GM23338 (cell line): ENCODE measurements around the gene MRPS34.

Experiments used
- CREB1 ChIP-seq: fragments of 250-450 bp; sonication (Bioruptor Pico); IDR thresholded peaks from 2 replicates; pipeline ENCODE4 v1.5.0; 2020; ENCODE audit warnings: low read depth, mild to moderate bottlenecking, moderate library complexity
- CTCF ChIP-seq, 2 experiments: fragments of 200-600 bp in 1 of 2; sonication (generic) in 1 of 2; conservative IDR thresholded peaks; 2 replicates each; pipeline versions ENCODE4 v1.5.1 to v1.6.1; 2016 to 2017; ENCODE audit warnings: antibody characterized with exemption in 2 of 2, low read depth in 2 of 2, mild to moderate bottlenecking in 2 of 2, moderate library complexity in 1 of 2
- ETS1 ChIP-seq: IDR thresholded peaks from 2 replicates; pipeline ENCODE4 v1.6.1; 2016; ENCODE audit warnings: antibody characterized with exemption
- EZH2 ChIP-seq: fragments of 200-600 bp; sonication (generic); IDR thresholded peaks from one replicate; pipeline ENCODE4 v1.8.0; 2017; ENCODE audit warnings: antibody characterized with exemption, mild to moderate bottlenecking, low read depth; ENCODE audit not compliant: unreplicated experiment
- EZH2phosphoT487 ChIP-seq: fragments of 200-600 bp; sonication (generic); IDR thresholded peaks from one replicate; pipeline ENCODE4 v1.8.1; 2018; ENCODE audit warnings: antibody characterized with exemption; ENCODE audit not compliant: unreplicated experiment
- JUNB ChIP-seq: IDR thresholded peaks from one replicate; pipeline ENCODE4 v1.6.1; 2016; ENCODE audit warnings: antibody characterized with exemption; ENCODE audit not compliant: unreplicated experiment
- POLR2AphosphoS5 ChIP-seq: IDR thresholded peaks from 2 replicates; pipeline ENCODE4 v1.6.1; 2016; ENCODE audit warnings: antibody characterized with exemption, low read depth
- REST ChIP-seq: IDR thresholded peaks from one replicate; pipeline ENCODE4 v1.6.1; 2018; ENCODE audit warnings: antibody characterized with exemption; ENCODE audit not compliant: unreplicated experiment
- ZNF114 ChIP-seq: fragments of 250-450 bp; sonication (Bioruptor Pico); IDR thresholded peaks from 2 replicates; pipeline ENCODE4 v1.5.0; 2020; ENCODE audit warnings: mild to moderate bottlenecking, moderate library complexity

GRCh38 chr16:1761751-1762150 lies 11.2 kb downstream of the MRPS34 start:
- TF ChIP-seq CTCF (conservative IDR thresholded peaks at IDR 0.05; ENCODE audit: low read depth in 2 of 2) (no peak), ZNF114 (no peak), EZH2phosphoT487 (no peak), REST (no peak), EZH2 (no peak), JUNB (no peak), POLR2AphosphoS5 (no peak), ETS1 (no peak), CREB1 (CRISPR knock-in tag) (no peak)
